ENCODE results near the gene TSPEAR. TPM values are rescaled to one million over a fixed set of nuclear protein-coding genes. Genes with fewer than 3 reads are reported as not detected.
A peak's percentile ranks its signal among the peaks of the same experiment; 100 is the strongest.
"Not testable (repeated sequence)": the region's sequence is repeated elsewhere in the genome, so short reads cannot be mapped to it uniquely, and the experiment has no call there.

Gene TSPEAR
- total RNA-seq, 1 experiment from 2014 or later: 2.1 TPM

DNA sequence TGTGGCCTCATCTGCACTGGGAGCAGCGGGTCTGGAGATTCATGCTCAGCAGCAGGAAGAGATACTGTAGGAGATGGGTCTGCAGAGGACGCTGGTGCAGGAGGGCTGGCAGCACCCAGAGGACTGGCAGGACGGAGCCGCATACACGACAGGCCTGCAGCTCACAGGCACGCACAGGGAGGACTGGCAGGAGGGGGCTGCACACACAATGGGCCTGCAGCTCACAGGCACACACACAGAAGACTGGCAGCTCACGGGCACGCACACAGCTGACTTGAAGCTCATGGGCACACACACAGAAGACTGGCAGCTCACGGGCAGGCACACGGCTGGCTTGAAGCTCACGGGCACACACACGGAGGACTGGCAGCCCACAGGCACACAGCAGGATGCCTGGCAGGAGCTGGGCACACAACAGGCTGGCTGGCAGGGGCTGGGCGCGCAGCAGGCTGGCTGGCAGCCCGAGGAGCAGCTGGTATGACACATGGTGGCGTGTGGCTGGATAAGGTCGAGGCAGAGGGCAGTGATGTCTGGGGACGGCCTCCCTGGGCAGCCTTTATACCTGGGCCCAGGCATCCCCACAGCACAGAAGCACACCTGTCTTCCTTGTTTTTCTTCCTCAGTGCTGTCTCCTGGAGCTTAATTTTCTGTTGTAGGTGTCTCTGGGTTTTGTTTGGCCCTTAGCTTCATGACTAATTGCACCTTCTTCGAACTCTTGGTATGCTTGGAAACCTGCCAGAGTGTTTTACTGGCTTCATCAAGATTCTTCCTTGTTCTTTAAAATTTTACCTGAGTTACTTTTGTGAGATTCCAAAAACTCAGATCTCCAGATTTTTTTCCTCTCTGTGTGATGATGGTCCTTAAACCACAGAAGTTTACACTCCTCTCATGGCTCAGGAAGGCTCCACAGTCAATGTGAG lies 44.7 kb downstream of the TSPEAR start, which contains the start of gene KRTAP12-2:
Gene KRTAP12-2, minus strand, starts transcription at position 527 of the 920 bp plus-strand sequence. Its CDS starts 41 bp downstream, at position 486.
- H3K4me1 Mint-ChIP-seq: peaks cover 2% of the 10 kb centered on the region
- H3K27ac Mint-ChIP-seq: no peak within 1 kb of the TSS
- ATAC-seq (no peak), DNase-seq (ENCODE audit: low spot score) (no peak)
- no peak within 1 kb of the TSS for H3K4me3 Mint-ChIP-seq
- no peak for TF ChIP-seq IRF2 (CRISPR knock-in tag; IDR thresholded peaks at IDR 0.05; ENCODE audit: borderline replicate concordance, low read depth)
- TF ChIP-seq SOX15 (CRISPR knock-in tag; IDR thresholded peaks at IDR 0.05): no peak
- TF ChIP-seq FOXP1 (CRISPR knock-in tag; IDR thresholded peaks at IDR 0.05; ENCODE audit: borderline replicate concordance): no peak
- TF ChIP-seq, protein P1, sequence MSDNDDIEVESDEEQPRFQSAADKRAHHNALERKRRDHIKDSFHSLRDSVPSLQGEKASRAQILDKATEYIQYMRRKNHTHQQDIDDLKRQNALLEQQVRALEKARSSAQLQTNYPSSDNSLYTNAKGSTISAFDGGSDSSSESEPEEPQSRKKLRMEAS (CRISPR knock-in tag; IDR thresholded peaks at IDR 0.05): no peak
- TF ChIP-seq, protein P2, sequence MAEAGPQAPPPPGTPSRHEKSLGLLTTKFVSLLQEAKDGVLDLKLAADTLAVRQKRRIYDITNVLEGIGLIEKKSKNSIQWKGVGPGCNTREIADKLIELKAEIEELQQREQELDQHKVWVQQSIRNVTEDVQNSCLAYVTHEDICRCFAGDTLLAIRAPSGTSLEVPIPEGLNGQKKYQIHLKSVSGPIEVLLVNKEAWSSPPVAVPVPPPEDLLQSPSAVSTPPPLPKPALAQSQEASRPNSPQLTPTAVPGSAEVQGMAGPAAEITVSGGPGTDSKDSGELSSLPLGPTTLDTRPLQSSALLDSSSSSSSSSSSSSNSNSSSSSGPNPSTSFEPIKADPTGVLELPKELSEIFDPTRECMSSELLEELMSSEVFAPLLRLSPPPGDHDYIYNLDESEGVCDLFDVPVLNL (CRISPR knock-in tag; IDR thresholded peaks at IDR 0.05; ENCODE audit: borderline replicate concordance, low read depth): no peak
- TF ChIP-seq ZNF423 (CRISPR knock-in tag; IDR thresholded peaks at IDR 0.05): no peak
- no peak for TF ChIP-seq ZNF317 (CRISPR knock-in tag; IDR thresholded peaks at IDR 0.05; ENCODE audit: borderline replicate concordance, low read depth)
- TF ChIP-seq CREM (CRISPR knock-in tag; IDR thresholded peaks at IDR 0.05): no peak
- no peak for TF ChIP-seq STAT6 (CRISPR knock-in tag; conservative IDR thresholded peaks at IDR 0.05; ENCODE audit: low read depth)
- TF ChIP-seq ZNF416 (CRISPR knock-in tag; IDR thresholded peaks at IDR 0.05): no peak
- no peak for TF ChIP-seq ZNF671 (CRISPR knock-in tag; IDR thresholded peaks at IDR 0.05)
- TF ChIP-seq NR3C1 (CRISPR knock-in tag; conservative IDR thresholded peaks at IDR 0.05; ENCODE audit: low read depth): no peak
- TF ChIP-seq NR2C2 (CRISPR knock-in tag; IDR thresholded peaks at IDR 0.05): no peak
- no peak for TF ChIP-seq ETV6 (CRISPR knock-in tag; IDR thresholded peaks at IDR 0.05)
- H3K27me3 Mint-ChIP-seq (ENCODE audit: low read depth): peaks cover 2% of the 10 kb centered on the region; the same call in 1 of the 2 replicates
- CTCF ChIA-PET: no interaction called here
- peaks cover 36% of the 10 kb centered on the region for H3K9me3 Mint-ChIP-seq
- POLR2A ChIA-PET: no interaction called here
- H3K36me3 Mint-ChIP-seq: peaks cover 38% of the 10 kb centered on the region

GRCh38 chr21:44664691-44665090 lies 46.7 kb downstream of the TSPEAR start:
- DNase-seq (ENCODE audit: low spot score) (no peak), ATAC-seq (no peak)
- peaks cover 20% of the 10 kb centered on the region for H3K9me3 Mint-ChIP-seq
- no peak overlapping the region for H3K4me3 Mint-ChIP-seq
- no peak overlapping the region for H3K27ac Mint-ChIP-seq
- no peaks in the 10 kb centered on the region; the same call in 1 of the 2 replicates for H3K27me3 Mint-ChIP-seq (ENCODE audit: low read depth)
- peaks cover 19% of the 10 kb centered on the region for H3K4me1 Mint-ChIP-seq
- no peak for TF ChIP-seq CREB1 (CRISPR knock-in tag; IDR thresholded peaks at IDR 0.05)
- TF ChIP-seq, protein P3, sequence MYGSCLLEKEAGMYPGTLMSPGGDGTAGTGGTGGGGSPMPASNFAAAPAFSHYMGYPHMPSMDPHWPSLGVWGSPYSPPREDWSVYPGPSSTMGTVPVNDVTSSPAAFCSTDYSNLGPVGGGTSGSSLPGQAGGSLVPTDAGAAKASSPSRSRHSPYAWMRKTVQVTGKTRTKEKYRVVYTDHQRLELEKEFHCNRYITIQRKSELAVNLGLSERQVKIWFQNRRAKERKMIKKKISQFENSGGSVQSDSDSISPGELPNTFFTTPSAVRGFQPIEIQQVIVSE (CRISPR knock-in tag; IDR thresholded peaks at IDR 0.05; ENCODE audit: borderline replicate concordance): no peak
- TF ChIP-seq, protein P1 (CRISPR knock-in tag; IDR thresholded peaks at IDR 0.05): no peak
- ChIA-PET POLR2A (no interaction called here), CTCF (no interaction called here)
- peaks cover 18% of the 10 kb centered on the region for H3K36me3 Mint-ChIP-seq

- H3K4me3 Mint-ChIP-seq, CTCF ChIA-PET: not testable (repeated sequence)
Observed at GRCh38 chr21:44661567-44661966, 49.8 kb downstream of the TSPEAR start.

More at GRCh38 chr21:44661567-44661966, 49.8 kb downstream of the TSPEAR start:
- H3K27me3 Mint-ChIP-seq (ENCODE audit: low read depth); H3K9me3 Mint-ChIP-seq; POLR2A ChIA-PET: not testable (repeated sequence)
- peaks cover 12% of the 10 kb centered on the region for H3K36me3 Mint-ChIP-seq
- peaks cover 39% of the 10 kb centered on the region for H3K4me1 Mint-ChIP-seq
- H3K27ac Mint-ChIP-seq: peak overlapping the region; percentile 90
- peak; percentile 86 for ATAC-seq
- TF ChIP-seq, protein P4, sequence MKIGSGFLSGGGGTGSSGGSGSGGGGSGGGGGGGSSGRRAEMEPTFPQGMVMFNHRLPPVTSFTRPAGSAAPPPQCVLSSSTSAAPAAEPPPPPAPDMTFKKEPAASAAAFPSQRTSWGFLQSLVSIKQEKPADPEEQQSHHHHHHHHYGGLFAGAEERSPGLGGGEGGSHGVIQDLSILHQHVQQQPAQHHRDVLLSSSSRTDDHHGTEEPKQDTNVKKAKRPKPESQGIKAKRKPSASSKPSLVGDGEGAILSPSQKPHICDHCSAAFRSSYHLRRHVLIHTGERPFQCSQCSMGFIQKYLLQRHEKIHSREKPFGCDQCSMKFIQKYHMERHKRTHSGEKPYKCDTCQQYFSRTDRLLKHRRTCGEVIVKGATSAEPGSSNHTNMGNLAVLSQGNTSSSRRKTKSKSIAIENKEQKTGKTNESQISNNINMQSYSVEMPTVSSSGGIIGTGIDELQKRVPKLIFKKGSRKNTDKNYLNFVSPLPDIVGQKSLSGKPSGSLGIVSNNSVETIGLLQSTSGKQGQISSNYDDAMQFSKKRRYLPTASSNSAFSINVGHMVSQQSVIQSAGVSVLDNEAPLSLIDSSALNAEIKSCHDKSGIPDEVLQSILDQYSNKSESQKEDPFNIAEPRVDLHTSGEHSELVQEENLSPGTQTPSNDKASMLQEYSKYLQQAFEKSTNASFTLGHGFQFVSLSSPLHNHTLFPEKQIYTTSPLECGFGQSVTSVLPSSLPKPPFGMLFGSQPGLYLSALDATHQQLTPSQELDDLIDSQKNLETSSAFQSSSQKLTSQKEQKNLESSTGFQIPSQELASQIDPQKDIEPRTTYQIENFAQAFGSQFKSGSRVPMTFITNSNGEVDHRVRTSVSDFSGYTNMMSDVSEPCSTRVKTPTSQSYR (CRISPR knock-in tag; IDR thresholded peaks at IDR 0.05): peak; percentile 31; the same call in 1 of the 2 replicates
- TF ChIP-seq USF2 (CRISPR knock-in tag; IDR thresholded peaks at IDR 0.05) (peak; percentile 92), USF1 (CRISPR knock-in tag; IDR thresholded peaks at IDR 0.05) (peak; percentile 89)
- DNase-seq (ENCODE audit: low spot score): peak; percentile 70
